HEK293 (cell line): ENCODE data around the gene GAPVD1.

Experiments used
- CTCF ChIA-PET: fragments of 350-600 bp; formaldehyde crosslinking; extraction: SDS; loops from one replicate; lab custom pipeline; 2021; ENCODE audit warnings: antibody characterized with exemption; lab: Yijun Ruan, JAX
- POLR2A ChIA-PET: fragments of 300-600 bp; formaldehyde crosslinking; extraction: SDS; loops from one replicate; lab custom pipeline; 2020; ENCODE audit warnings: antibody characterized with exemption, inconsistent platforms; lab: Yijun Ruan, JAX
- H3K27ac ChIP-seq: fragments of 200-500 bp; sonication (Bioruptor generic); 2 replicates; pipeline ENCODE4 v1.5.1; 2014; ENCODE audit warnings: low read depth, low read length, control low read depth, inconsistent platforms; ENCODE audit errors: extremely low read depth
- H3K36me3 ChIP-seq, 2 experiments: fragments of 200-500 bp in 1 of 2; sonication (Bioruptor generic) in 1 of 2; 1 replicate in 1 of 2; 2 replicates in 1 of 2; pipeline ENCODE4 v1.5.1; 2014 to 2017; ENCODE audit warnings: inconsistent platforms in 2 of 2, low read length in 2 of 2; ENCODE audit not compliant: control insufficient read depth in 2 of 2, insufficient read depth in 1 of 2
- H3K4me1 ChIP-seq: fragments of 200-500 bp; sonication (Bioruptor generic); 2 replicates; pipeline ENCODE4 v1.5.1; 2014; ENCODE audit warnings: mild to moderate bottlenecking, low read length, inconsistent platforms; ENCODE audit not compliant: control insufficient read depth, insufficient read depth
- H3K4me3 ChIP-seq: 2 replicates; pipeline ENCODE4 v1.5.1; 2011; ENCODE audit warnings: low read depth, mild to moderate bottlenecking, control low read depth, low read length, moderate library complexity
- H3K9me3 ChIP-seq: fragments of 200-500 bp; sonication (Bioruptor generic); 2 replicates; pipeline ENCODE4 v1.5.1; 2014; ENCODE audit warnings: low read depth, low read length, inconsistent platforms; ENCODE audit not compliant: control insufficient read depth, insufficient read depth
- ATF2 ChIP-seq: fragments of 450-650 bp; formaldehyde crosslinking; IDR thresholded peaks from 2 replicates; pipeline ENCODE4 v1.5.1; 2016; ENCODE audit warnings: missing biosample characterization, missing genetic modification characterization, low read depth
- EGR2 ChIP-seq: fragments of 450-650 bp; formaldehyde crosslinking; IDR thresholded peaks from 2 replicates; pipeline ENCODE4 v1.5.1; 2016; ENCODE audit warnings: low read depth, missing biosample characterization, missing genetic modification characterization
- PRDM4 ChIP-seq: fragments of 450-650 bp; formaldehyde crosslinking; IDR thresholded peaks from 2 replicates; pipeline ENCODE4 v1.5.1; 2017; ENCODE audit warnings: missing biosample characterization, missing genetic modification characterization
- SP7 ChIP-seq: fragments of 450-650 bp; formaldehyde crosslinking; IDR thresholded peaks from 2 replicates; pipeline ENCODE4 v1.5.1; 2016; ENCODE audit warnings: missing biosample characterization, missing genetic modification characterization
- ZBTB17 ChIP-seq: fragments of 450-650 bp; formaldehyde crosslinking; IDR thresholded peaks from 2 replicates; pipeline ENCODE4 v1.5.1; 2016; ENCODE audit warnings: missing biosample characterization, missing genetic modification characterization
- ZBTB49 ChIP-seq: fragments of 450-650 bp; formaldehyde crosslinking; IDR thresholded peaks from 2 replicates; pipeline ENCODE4 v1.5.1; 2016; ENCODE audit warnings: missing biosample characterization, missing genetic modification characterization, low read depth
- ZNF132 ChIP-seq: fragments of 450-650 bp; formaldehyde crosslinking; IDR thresholded peaks from 2 replicates; pipeline ENCODE4 v1.5.1; 2017; ENCODE audit warnings: missing biosample characterization, missing genetic modification characterization, borderline replicate concordance
- ZNF155 ChIP-seq: fragments of 450-650 bp; formaldehyde crosslinking; IDR thresholded peaks from 2 replicates; pipeline ENCODE4 v1.5.1; 2016; ENCODE audit warnings: missing biosample characterization, missing genetic modification characterization
- ZNF174 ChIP-seq: fragments of 450-650 bp; formaldehyde crosslinking; IDR thresholded peaks from 2 replicates; pipeline ENCODE4 v1.5.0; 2017; ENCODE audit warnings: missing biosample characterization, mild to moderate bottlenecking, missing genetic modification characterization
- ZNF23 ChIP-seq: fragments of 450-650 bp; formaldehyde crosslinking; IDR thresholded peaks from 2 replicates; pipeline ENCODE4 v1.5.1; 2016; ENCODE audit warnings: missing biosample characterization, missing genetic modification characterization, borderline replicate concordance
- ZNF26 ChIP-seq: fragments of 450-650 bp; formaldehyde crosslinking; IDR thresholded peaks from 2 replicates; pipeline ENCODE4 v1.5.1; 2016; ENCODE audit warnings: missing biosample characterization, missing genetic modification characterization
- ZNF37A ChIP-seq: fragments of 450-650 bp; IDR thresholded peaks from 2 replicates; pipeline ENCODE4 v1.5.1; 2018; ENCODE audit warnings: missing biosample characterization, missing genetic modification characterization
- ZNF48 ChIP-seq: fragments of 450-650 bp; formaldehyde crosslinking; IDR thresholded peaks from 2 replicates; pipeline ENCODE4 v1.5.1; 2016; ENCODE audit warnings: missing biosample characterization, missing genetic modification characterization
- ZNF521 ChIP-seq: fragments of 450-650 bp; formaldehyde crosslinking; IDR thresholded peaks from 2 replicates; pipeline ENCODE4 v1.5.1; 2017; ENCODE audit warnings: missing biosample characterization, mild to moderate bottlenecking, missing genetic modification characterization
- ZNF585B ChIP-seq: fragments of 450-650 bp; formaldehyde crosslinking; IDR thresholded peaks from 2 replicates; pipeline ENCODE4 v1.5.1; 2016; ENCODE audit warnings: missing biosample characterization, missing genetic modification characterization
- ZNF600 ChIP-seq: fragments of 450-650 bp; formaldehyde crosslinking; IDR thresholded peaks from 2 replicates; pipeline ENCODE4 v1.5.1; 2016; ENCODE audit warnings: missing biosample characterization, missing genetic modification characterization
- ZNF677 ChIP-seq: fragments of 450-650 bp; IDR thresholded peaks from 2 replicates; pipeline ENCODE4 v1.5.0; 2018; ENCODE audit warnings: missing biosample characterization, mild to moderate bottlenecking, missing genetic modification characterization, moderate library complexity
- ZNF707 ChIP-seq: fragments of 450-650 bp; formaldehyde crosslinking; IDR thresholded peaks from 2 replicates; pipeline ENCODE4 v1.5.1; 2016; ENCODE audit warnings: missing biosample characterization, missing genetic modification characterization
- ZNF747 ChIP-seq: fragments of 450-650 bp; formaldehyde crosslinking; IDR thresholded peaks from 2 replicates; pipeline ENCODE4 v1.5.1; 2016; ENCODE audit warnings: missing biosample characterization, missing genetic modification characterization
- ZNF843 ChIP-seq: fragments of 450-650 bp; formaldehyde crosslinking; IDR thresholded peaks from 2 replicates; pipeline ENCODE4 v1.5.1; 2016; ENCODE audit warnings: missing biosample characterization, missing genetic modification characterization
- ZSCAN16 ChIP-seq: fragments of 450-650 bp; formaldehyde crosslinking; IDR thresholded peaks from 2 replicates; pipeline ENCODE4 v1.5.1; 2016; ENCODE audit warnings: missing biosample characterization, missing genetic modification characterization
- ZSCAN23 ChIP-seq: fragments of 450-650 bp; formaldehyde crosslinking; IDR thresholded peaks from 2 replicates; pipeline ENCODE4 v1.5.1; 2016; ENCODE audit warnings: missing biosample characterization, missing genetic modification characterization
- TF ChIP-seq, protein P1 (sequence below): fragments of 450-650 bp; formaldehyde crosslinking; IDR thresholded peaks from 2 replicates; pipeline ENCODE4 v1.5.0; 2017; ENCODE audit warnings: missing biosample characterization, missing genetic modification characterization, borderline replicate concordance
- TF ChIP-seq, protein P2 (sequence below): fragments of 450-650 bp; formaldehyde crosslinking; IDR thresholded peaks from 2 replicates; pipeline ENCODE4 v1.5.1; 2016; ENCODE audit warnings: missing biosample characterization, missing genetic modification characterization

Gene GAPVD1

DNA sequence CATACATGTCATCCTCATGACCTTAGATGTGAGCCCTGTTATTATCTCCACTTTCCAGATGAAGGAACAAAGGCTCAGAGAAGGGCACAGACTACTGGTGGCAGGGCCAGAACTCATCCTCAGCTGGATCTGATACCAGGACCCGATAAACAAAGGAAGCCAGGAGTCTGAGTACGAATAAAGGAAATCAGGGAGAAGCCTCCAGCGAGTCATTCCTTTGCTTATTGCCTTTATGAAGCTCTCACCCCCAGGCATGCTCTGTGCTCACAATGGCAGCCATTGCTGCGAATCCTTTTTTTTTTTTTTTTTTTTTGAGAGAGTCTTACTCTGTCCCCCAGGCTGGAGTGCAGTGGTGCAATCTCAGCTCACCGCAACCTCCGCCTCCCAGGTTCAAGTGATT, 130.1 kb downstream of the GAPVD1 start:
- H3K36me3 ChIP-seq = no peaks in the 10 kb centered on the region
- TF ChIP-seq ZNF843 (tag by site-specific recombination) (no peak), ZNF48 (tag by site-specific recombination) (no peak), ZNF521 (tag by site-specific recombination) (no peak), PRDM4 (no peak), ZNF132 (tag by site-specific recombination) (no peak), ZNF23 (tag by site-specific recombination) (no peak), ZNF677 (tag by site-specific recombination) (no peak), ZNF174 (no peak), ZNF37A (tag by site-specific recombination) (no peak), ZNF155 (no peak), SP7 (tag by site-specific recombination) (no peak), ZNF747 (tag by site-specific recombination) (no peak), ZSCAN23 (no peak), ZNF585B (tag by site-specific recombination) (no peak), ATF2 (no peak)
- TF ChIP-seq, protein P1, sequence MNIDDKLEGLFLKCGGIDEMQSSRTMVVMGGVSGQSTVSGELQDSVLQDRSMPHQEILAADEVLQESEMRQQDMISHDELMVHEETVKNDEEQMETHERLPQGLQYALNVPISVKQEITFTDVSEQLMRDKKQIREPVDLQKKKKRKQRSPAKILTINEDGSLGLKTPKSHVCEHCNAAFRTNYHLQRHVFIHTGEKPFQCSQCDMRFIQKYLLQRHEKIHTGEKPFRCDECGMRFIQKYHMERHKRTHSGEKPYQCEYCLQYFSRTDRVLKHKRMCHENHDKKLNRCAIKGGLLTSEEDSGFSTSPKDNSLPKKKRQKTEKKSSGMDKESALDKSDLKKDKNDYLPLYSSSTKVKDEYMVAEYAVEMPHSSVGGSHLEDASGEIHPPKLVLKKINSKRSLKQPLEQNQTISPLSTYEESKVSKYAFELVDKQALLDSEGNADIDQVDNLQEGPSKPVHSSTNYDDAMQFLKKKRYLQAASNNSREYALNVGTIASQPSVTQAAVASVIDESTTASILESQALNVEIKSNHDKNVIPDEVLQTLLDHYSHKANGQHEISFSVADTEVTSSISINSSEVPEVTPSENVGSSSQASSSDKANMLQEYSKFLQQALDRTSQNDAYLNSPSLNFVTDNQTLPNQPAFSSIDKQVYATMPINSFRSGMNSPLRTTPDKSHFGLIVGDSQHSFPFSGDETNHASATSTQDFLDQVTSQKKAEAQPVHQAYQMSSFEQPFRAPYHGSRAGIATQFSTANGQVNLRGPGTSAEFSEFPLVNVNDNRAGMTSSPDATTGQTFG (tag by site-specific recombination) = no peak
- TF ChIP-seq, all 188 proteins: peak for 0
- Histone ChIP-seq H3K4me3 (no peak overlapping the region), H3K4me1 (no peaks in the 10 kb centered on the region), H3K9me3 (no peaks in the 10 kb centered on the region), H3K27ac (no peak overlapping the region)
- CTCF ChIA-PET = no interaction called here
- POLR2A ChIA-PET = interaction anchor here (0.7 kb wide), 1 partner anchor 1548 kb away, joined by 6 read pairs; no protein-coding TSS in a partner anchor

GRCh38 chr9:125393426-125393825, 131.8 kb downstream of the GAPVD1 start:
- Histone ChIP-seq H3K9me3 (no peaks in the 10 kb centered on the region), H3K4me1 (no peaks in the 10 kb centered on the region), H3K4me3 (no peak overlapping the region), H3K36me3 (no peaks in the 10 kb centered on the region), H3K27ac (no peak overlapping the region)
- ChIA-PET POLR2A (no interaction called here), CTCF (interaction anchor here (0.5 to 1.6 kb wide), 5 partner anchors 9 to 1005 kb away, joined by 3 to 4 read pairs (median 3); no protein-coding TSS in a partner anchor)
- TF ChIP-seq ZSCAN16 (tag by site-specific recombination) (no peak), EGR2 (tag by site-specific recombination) (no peak), ZBTB17 (tag by site-specific recombination) (no peak), ZBTB49 (no peak), ZNF26 (no peak), ZNF600 (tag by site-specific recombination) (no peak), ZNF707 (tag by site-specific recombination) (no peak)
- TF ChIP-seq, protein P2, sequence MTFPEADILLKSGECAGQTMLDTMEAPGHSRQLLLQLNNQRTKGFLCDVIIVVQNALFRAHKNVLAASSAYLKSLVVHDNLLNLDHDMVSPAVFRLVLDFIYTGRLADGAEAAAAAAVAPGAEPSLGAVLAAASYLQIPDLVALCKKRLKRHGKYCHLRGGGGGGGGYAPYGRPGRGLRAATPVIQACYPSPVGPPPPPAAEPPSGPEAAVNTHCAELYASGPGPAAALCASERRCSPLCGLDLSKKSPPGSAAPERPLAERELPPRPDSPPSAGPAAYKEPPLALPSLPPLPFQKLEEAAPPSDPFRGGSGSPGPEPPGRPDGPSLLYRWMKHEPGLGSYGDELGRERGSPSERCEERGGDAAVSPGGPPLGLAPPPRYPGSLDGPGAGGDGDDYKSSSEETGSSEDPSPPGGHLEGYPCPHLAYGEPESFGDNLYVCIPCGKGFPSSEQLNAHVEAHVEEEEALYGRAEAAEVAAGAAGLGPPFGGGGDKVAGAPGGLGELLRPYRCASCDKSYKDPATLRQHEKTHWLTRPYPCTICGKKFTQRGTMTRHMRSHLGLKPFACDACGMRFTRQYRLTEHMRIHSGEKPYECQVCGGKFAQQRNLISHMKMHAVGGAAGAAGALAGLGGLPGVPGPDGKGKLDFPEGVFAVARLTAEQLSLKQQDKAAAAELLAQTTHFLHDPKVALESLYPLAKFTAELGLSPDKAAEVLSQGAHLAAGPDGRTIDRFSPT (tag by site-specific recombination) = no peak
